Superior temporal gyrus (tissue), 1 donor: Measurements from ENCODE around the gene FAM13A.
A peak's percentile ranks its signal among the peaks of the same experiment; 100 is the strongest.

ENCODE experiments used
- DNase-seq: peaks from one replicate; pipeline ENCODE4 v3.0.0-alpha.2; 2016; ENCODE audit errors: extremely low spot score

Gene FAM13A

GRCh38 chr4:88720451-88721428, 336.2 kb downstream of the FAM13A start:
- DNase-seq, result no peak

DNA sequence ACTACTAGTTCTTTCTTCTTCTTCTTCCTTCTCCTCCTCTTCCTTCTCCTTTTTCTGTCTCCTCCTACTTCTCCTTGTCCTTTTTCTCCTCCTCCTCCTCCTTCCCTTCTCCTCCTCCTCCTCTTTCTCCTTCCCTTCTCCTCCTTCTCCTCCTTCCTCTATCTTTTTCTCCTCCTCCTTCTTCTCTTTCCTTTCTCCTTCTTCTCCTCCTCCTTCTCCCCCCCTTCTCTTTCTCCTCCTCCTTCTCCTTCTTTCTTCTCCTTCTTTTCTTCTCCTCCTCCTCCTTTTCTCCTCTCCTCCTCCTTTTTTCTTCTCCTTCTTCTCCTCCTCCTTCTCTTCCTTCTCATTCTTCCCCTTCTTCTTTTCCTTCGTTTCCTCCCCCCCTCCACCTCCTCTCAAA, 337.6 kb downstream of the FAM13A start:
- DNase-seq, result no peak

- no peak for DNase-seq
Measured at GRCh38 chr4:88718098-88718497, 338.9 kb downstream of the FAM13A start.

GRCh38 chr4:88713782-88714181, 343.2 kb downstream of the FAM13A start:
- no peak for DNase-seq

DNA sequence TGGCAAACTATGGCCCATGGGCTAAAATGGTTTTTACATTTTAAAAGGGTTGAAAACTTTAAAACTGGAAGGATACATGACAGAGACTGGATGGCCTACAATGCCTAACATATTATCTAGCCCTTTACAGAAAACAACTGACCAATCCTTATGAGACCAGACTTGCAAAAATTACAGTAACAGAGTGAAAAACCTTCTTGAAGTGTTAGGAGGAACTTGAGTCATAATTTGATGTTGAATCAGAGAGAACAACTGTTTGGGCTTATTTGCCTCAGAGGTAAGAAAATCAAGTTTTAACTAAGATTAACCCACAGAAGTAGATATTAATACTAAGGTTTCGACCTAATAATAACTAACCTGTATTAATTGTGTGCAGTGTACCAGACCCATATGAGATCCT, 347.0 kb downstream of the FAM13A start:
- no peak for DNase-seq

DNA sequence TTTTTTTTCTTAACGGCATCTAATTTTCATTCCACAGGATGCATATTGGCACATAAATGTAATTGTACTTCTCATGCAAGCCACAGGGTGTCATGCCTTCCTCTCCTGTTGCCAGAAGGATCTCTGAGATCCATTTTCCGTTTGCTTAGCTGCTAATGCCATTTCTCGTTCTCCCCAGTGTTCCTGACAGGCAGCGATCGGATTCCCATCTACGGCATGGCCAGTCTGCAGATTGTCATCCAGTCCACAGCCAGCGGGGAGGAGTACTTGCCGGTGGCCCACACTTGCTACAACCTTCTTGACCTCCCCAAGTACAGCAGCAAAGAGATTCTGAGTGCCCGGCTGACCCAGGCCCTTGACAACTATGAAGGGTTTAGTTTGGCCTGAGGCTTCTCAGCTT, 350.4 kb downstream of the FAM13A start:
- DNase-seq, result peak; percentile 87

DNA sequence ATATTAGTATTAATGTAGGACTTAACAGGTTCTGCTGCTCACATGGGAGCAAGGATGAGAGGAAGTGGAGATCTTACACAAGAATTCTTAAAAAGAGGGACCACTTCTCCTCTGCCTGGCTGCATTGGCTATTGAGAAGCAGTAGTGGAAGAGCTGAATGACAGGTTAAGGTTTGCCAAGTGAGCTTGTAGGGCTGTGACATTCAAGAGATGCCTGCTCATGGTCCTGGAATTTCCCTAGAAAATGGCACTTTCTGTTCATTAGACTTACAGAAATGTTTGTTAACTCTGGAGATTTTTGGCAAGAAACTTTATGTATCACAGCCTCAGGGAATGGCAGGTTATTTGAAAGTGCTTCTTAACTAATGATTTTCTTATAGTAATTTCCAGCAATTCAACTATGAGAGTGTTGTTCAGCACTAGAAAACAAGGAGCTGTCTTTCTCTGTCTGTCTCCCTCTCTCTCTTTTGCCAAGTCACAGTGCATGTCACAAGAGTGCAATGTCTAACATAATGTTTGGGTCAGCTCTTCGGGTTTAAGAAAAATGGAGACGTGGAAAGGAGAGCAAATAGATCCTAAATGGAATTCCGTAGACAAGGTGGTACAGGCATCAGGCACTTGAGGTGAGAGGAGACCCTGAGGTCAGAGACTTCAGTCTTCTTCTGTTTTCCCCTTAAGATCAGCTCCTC, 351.0 kb downstream of the FAM13A start:
- DNase-seq, result peak; percentile 62

DNA sequence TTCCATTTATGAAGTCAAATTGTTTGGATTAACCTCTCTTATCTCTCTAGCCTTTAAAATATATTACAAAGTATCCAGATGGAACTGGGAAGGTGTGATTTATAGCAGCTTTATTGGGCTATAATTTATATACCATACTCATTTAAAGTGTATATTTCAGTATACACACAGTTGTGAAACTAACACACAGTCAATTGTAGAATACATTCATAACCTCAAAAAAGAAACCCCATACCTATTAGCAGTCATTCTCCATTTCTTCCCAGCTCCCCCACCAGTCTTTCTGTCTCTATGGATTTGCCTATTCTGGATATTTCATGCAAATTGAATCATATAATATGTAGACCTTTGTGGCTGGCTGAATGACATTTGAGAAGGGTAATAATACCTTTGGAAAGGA, 351.8 kb downstream of the FAM13A start:
- DNase-seq, result no peak

GRCh38 chr4:88702782-88703181, 354.2 kb downstream of the FAM13A start:
- no peak for DNase-seq

GRCh38 chr4:88698519-88698918, 358.5 kb downstream of the FAM13A start:
- DNase-seq, result no peak

GRCh38 chr4:88697588-88698329, 359.2 kb downstream of the FAM13A start, which contains the start of gene NAP1L5:
Gene NAP1L5, minus strand, starts transcription at chr4:88697829. Its CDS starts 75 bp downstream, at chr4:88697754.
- DNase-seq, result no peak

- DNase-seq, result no peak
Measured at GRCh38 chr4:88697141-88697540, 359.8 kb downstream of the FAM13A start.

DNA sequence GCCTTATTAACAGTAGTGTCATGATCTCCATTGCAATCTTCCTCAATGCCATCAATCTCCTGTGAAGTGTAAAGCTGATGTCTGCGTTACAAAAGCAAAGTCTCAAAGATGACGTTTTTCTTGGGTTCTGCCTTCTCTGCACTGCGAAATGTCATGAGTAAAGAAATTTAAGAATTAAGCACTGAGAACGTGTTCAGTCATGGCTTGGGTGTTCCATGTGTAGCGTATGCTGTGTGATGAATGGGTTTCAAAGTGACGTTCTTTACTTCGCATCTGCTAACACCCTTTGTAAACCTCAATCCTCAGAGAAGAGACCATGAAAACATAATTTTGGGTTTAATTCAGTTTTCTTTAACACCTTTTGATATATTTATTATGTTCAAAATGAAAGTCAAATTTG, 360.4 kb downstream of the FAM13A start:
- DNase-seq, result no peak

DNA sequence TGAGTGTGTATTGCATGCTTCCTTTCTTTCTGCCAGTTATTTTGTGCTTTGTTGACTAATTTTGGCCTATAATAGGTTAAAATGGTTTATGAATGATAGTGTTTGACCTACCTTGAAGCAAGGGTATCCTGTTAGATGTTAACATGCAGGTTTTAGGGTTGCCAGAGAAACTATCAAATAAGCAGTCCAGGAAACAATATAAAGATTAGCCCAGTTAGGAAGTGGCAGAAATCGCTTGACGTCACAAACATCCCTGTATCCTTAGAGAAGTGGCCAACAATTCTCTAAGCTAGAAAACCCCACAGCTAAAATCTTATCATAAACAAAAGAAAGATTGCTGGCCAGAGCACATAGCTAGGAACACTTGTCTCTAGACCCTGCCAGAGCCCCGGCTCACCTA, 363.2 kb downstream of the FAM13A start:
- no peak for DNase-seq

DNA sequence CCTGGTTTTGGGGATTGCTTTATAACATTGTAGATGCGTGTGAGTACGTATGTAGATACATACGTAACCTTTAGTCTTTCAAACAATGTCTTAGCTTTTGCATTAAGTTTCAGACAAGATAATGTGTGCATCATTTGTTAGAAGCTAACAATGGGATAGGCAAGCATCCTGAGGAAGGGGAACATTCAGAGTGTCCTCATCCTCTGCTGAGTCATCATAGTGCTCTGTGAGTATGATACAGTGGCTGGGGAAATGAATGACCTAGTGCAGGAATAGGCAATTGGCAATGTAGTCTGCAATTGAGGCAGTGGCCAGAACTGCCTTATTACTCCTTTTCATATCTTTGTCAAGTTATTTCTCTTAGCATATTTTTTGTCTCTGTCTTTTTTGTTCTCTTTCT, 366.6 kb downstream of the FAM13A start:
- no peak for DNase-seq

GRCh38 chr4:88681209-88681608, 375.8 kb downstream of the FAM13A start:
- no peak for DNase-seq
